Mononuclear cell (primary cell): ENCODE data around the gene SULT1B1. TPM values are rescaled to one million over a fixed set of nuclear protein-coding genes. Genes with fewer than 3 reads are reported as not detected.

Experiments
- H3K27me3 ChIP-seq: 2 replicates; pipeline ENCODE4 v1.6.0; 2011; ENCODE audit warnings: low read length, control low read depth; ENCODE audit not compliant: insufficient read depth
- H3K4me1 ChIP-seq: 2 replicates; pipeline ENCODE4 v1.5.1; 2011; ENCODE audit warnings: mild to moderate bottlenecking, low read length, control low read depth; ENCODE audit not compliant: insufficient read depth
- H3K4me3 ChIP-seq: 2 replicates; pipeline ENCODE4 v1.5.1; 2011; ENCODE audit warnings: mild to moderate bottlenecking, low read length, moderate library complexity
- H3K9me3 ChIP-seq: 2 replicates; pipeline ENCODE4 v1.5.1; 2011; ENCODE audit warnings: low read depth, mild to moderate bottlenecking, control low read depth, low read length
- total RNA-seq: library from RNA; depleted of rRNA; stranded (reverse); fragments of >200 nt; gene quantifications from one replicate; pipeline ENCODE4 v1.2.3, GENCODE V29; 2012

Gene SULT1B1
- total RNA-seq, 1 donor = 8.1 TPM

DNA sequence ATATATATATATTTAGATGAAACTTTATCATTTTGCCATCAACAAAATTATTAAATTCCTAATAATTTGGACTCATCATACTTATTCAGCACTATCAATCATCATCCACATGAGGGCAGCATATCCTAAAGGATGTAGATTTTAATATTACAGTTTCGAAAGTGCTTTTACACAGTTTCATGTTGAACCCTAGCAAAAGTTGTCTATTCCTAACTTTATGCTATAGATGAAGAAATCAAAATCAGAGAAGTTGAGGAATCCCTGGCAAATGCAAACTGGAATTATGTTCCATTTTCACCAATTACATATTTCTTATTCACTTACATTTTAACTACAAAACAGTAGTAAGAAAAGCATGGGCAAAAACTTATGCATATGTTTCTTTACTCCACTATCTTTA, 70.8 kb downstream of the SULT1B1 start:
- H3K4me3 ChIP-seq = no peak overlapping the region
- H3K27me3 ChIP-seq = no peaks in the 10 kb centered on the region
- H3K4me1 ChIP-seq = no peaks in the 10 kb centered on the region
- no peaks in the 10 kb centered on the region for H3K9me3 ChIP-seq

DNA sequence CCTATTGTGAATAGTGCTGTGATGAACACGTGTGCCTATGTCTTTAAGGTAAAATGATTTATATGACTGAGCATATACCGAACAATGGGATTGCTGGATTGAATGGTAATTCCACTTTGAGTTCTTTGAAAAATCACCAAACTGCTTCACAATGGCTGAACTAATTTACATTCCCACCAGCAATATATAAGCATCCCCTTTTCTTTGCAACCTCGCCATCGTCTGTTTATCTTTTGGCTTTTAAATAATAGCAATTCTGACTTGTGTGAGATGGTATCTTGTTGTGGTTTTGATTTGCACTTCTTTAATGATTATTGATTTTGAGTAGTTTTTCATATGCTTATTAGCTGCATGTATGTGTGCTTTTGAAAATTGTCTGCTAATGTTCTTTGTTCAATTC, 75.6 kb downstream of the SULT1B1 start:
- H3K4me3 ChIP-seq = no peak overlapping the region
- no peaks in the 10 kb centered on the region for H3K9me3 ChIP-seq
- H3K4me1 ChIP-seq = no peaks in the 10 kb centered on the region
- no peaks in the 10 kb centered on the region for H3K27me3 ChIP-seq

Other genes starting within 250 kb of the SULT1B1 start
- not detected for gene UGT2A2, start 121.0 kb downstream of the SULT1B1 start, total RNA-seq
- gene UGT2A1, start 107.4 kb downstream of the SULT1B1 start, total RNA-seq = not detected
- not detected for gene SULT1E1, start 99.5 kb upstream of the SULT1B1 start, total RNA-seq
- gene CSN1S1, start 170.4 kb upstream of the SULT1B1 start, total RNA-seq = not detected
- not detected for gene CSN2, start 205.1 kb upstream of the SULT1B1 start, total RNA-seq
- gene STATH, start 235.3 kb upstream of the SULT1B1 start, total RNA-seq = not detected